WTC11 (cell line): ENCODE results near the gene VNN1.

Experiments used
- CBFB ChIP-seq: sonication (generic); formaldehyde crosslinking; IDR thresholded peaks from 2 replicates; pipeline ENCODE4 v1.8.1; 2022; ENCODE audit warnings: mild to moderate bottlenecking, low read depth, missing genetic modification reagents
- CREB1 ChIP-seq: sonication (generic); formaldehyde crosslinking; IDR thresholded peaks from 2 replicates; pipeline ENCODE4 v1.8.0; 2023; ENCODE audit warnings: mild to moderate bottlenecking, missing genetic modification reagents
- ESRRA ChIP-seq: sonication (generic); formaldehyde crosslinking; IDR thresholded peaks from 2 replicates; pipeline ENCODE4 v1.8.1; 2022; ENCODE audit warnings: mild to moderate bottlenecking, missing genetic modification reagents, borderline replicate concordance
- TF ChIP-seq, protein P1 (sequence below): sonication (generic); formaldehyde crosslinking; IDR thresholded peaks from 2 replicates; pipeline ENCODE4 v1.8.0; 2022; ENCODE audit warnings: mild to moderate bottlenecking, missing genetic modification reagents
- TF ChIP-seq, protein P2 (sequence below): sonication (generic); formaldehyde crosslinking; IDR thresholded peaks from 2 replicates; pipeline ENCODE4 v1.8.1; 2023; ENCODE audit warnings: mild to moderate bottlenecking, moderate library complexity, missing genetic modification reagents
- TF ChIP-seq, protein P3 (sequence below): fragments of 200-600 bp; IDR thresholded peaks from 2 replicates; pipeline ENCODE4 v1.8.0; 2022; ENCODE audit warnings: antibody characterized with exemption
- TF ChIP-seq, protein P4 (sequence below): sonication (generic); formaldehyde crosslinking; IDR thresholded peaks from 2 replicates; pipeline ENCODE4 v1.8.0; 2022; ENCODE audit warnings: mild to moderate bottlenecking, missing genetic modification reagents

DNA sequence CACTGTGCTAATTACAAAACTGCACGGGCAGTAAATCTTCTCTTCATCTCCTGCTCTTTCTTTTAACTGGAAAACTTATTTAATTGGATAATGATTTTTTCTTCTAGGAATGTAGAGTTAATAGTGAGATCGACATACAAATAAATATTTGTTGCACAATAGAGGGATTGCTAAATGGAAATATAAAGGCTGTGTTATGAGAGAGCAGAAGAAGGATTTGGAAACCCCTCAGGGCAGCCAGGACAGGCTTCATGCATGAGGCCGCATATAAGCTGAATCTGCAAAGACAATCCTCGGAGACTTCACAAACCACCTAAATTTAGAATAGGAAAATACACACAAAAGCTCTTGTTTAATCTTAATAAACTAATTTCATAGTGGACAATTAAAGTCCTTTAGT is 51.9 kb downstream of the VNN1 start:
- TF ChIP-seq, protein P1, sequence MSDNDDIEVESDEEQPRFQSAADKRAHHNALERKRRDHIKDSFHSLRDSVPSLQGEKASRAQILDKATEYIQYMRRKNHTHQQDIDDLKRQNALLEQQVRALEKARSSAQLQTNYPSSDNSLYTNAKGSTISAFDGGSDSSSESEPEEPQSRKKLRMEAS (CRISPR knock-in tag): no peak
- TF ChIP-seq, protein P2, sequence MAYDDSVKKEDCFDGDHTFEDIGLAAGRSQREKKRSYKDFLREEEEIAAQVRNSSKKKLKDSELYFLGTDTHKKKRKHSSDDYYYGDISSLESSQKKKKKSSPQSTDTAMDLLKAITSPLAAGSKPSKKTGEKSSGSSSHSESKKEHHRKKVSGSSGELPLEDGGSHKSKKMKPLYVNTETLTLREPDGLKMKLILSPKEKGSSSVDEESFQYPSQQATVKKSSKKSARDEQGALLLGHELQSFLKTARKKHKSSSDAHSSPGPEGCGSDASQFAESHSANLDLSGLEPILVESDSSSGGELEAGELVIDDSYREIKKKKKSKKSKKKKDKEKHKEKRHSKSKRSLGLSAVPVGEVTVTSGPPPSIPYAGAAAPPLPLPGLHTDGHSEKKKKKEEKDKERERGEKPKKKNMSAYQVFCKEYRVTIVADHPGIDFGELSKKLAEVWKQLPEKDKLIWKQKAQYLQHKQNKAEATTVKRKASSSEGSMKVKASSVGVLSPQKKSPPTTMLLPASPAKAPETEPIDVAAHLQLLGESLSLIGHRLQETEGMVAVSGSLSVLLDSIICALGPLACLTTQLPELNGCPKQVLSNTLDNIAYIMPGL (CRISPR knock-in tag): no peak
- TF ChIP-seq, protein P3, sequence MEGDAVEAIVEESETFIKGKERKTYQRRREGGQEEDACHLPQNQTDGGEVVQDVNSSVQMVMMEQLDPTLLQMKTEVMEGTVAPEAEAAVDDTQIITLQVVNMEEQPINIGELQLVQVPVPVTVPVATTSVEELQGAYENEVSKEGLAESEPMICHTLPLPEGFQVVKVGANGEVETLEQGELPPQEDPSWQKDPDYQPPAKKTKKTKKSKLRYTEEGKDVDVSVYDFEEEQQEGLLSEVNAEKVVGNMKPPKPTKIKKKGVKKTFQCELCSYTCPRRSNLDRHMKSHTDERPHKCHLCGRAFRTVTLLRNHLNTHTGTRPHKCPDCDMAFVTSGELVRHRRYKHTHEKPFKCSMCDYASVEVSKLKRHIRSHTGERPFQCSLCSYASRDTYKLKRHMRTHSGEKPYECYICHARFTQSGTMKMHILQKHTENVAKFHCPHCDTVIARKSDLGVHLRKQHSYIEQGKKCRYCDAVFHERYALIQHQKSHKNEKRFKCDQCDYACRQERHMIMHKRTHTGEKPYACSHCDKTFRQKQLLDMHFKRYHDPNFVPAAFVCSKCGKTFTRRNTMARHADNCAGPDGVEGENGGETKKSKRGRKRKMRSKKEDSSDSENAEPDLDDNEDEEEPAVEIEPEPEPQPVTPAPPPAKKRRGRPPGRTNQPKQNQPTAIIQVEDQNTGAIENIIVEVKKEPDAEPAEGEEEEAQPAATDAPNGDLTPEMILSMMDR: no peak
- TF ChIP-seq, protein P4, sequence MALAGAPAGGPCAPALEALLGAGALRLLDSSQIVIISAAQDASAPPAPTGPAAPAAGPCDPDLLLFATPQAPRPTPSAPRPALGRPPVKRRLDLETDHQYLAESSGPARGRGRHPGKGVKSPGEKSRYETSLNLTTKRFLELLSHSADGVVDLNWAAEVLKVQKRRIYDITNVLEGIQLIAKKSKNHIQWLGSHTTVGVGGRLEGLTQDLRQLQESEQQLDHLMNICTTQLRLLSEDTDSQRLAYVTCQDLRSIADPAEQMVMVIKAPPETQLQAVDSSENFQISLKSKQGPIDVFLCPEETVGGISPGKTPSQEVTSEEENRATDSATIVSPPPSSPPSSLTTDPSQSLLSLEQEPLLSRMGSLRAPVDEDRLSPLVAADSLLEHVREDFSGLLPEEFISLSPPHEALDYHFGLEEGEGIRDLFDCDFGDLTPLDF (CRISPR knock-in tag): no peak
- TF ChIP-seq CREB1: no peak
- no peak for TF ChIP-seq CBFB (CRISPR knock-in tag)
- no peak for TF ChIP-seq ESRRA
